Body of pancreas (tissue), 4 donors: ENCODE measurements around the gene CRYBB3. TPM values are rescaled to one million over a fixed set of nuclear protein-coding genes. Genes with fewer than 3 reads are reported as not detected.

ENCODE experiments used
- ATAC-seq: fragments of 150-250 bp; one replicate; pipeline ENCODE4 v1.9.1; 2016
- DNase-seq, 4 donors: peaks; one replicate each; pipeline ENCODE4 v3.0.0-alpha.2; 2019
- H3K27ac ChIP-seq, 4 donors: fragments of 200-600 bp; sonication (generic); 1 replicate in 3 of 4; 2 replicates in 1 of 4; pipeline versions ENCODE4 v1.5.1 to v1.6.1; 2016 to 2019; ENCODE audit warnings: mild to moderate bottlenecking in 1 of 4, mixed read lengths in 1 of 4, moderate library complexity in 1 of 4
- H3K27me3 ChIP-seq, 2 donors: fragments of 200-600 bp; sonication (generic); one replicate each; pipeline ENCODE4 v1.6.0; 2016; ENCODE audit warnings: mild to moderate bottlenecking in 1 of 2
- H3K36me3 ChIP-seq, 2 donors: fragments of 200-600 bp; sonication (generic); replicated peaks in 1 of 2; 2 replicates each; pipeline ENCODE4 v1.5.1; 2016; ENCODE audit warnings: low read depth in 2 of 2; ENCODE audit not compliant: insufficient read depth in 1 of 2
- H3K4me1 ChIP-seq: fragments of 200-600 bp; sonication (generic); one replicate; pipeline ENCODE4 v1.6.0; 2016
- H3K4me3 ChIP-seq, 2 donors: fragments of 200-600 bp; sonication (generic); 1 replicate in 1 of 2; 2 replicates in 1 of 2; pipeline ENCODE4 v1.5.1; 2016 to 2019
- H3K9me3 ChIP-seq, 3 donors: fragments of 200-600 bp; sonication (generic); 1 replicate in 2 of 3; 2 replicates in 1 of 3; pipeline ENCODE4 v1.5.1; 2016
- POLR2A ChIP-seq, 3 donors: fragments of 450-650 bp; IDR thresholded peaks; one replicate each; pipeline ENCODE4 v1.6.1; 2016; ENCODE audit warnings: antibody characterized with exemption in 3 of 3, mild to moderate bottlenecking in 2 of 3
- WGBS, 2 donors: methylation state at CpG; one replicate each; pipeline ENCODE4 v1.1.5; 2017; 5-methylcytosine and 5-hydroxymethylcytosine counted together
- intact Hi-C: fragments of 100-400 bp; cut with DNase I; formaldehyde crosslinking; loops from one replicate; pipeline ENCODE4 v1.15.1; 2023
- total RNA-seq, 2 donors: library from RNA; depleted of rRNA; stranded (reverse); fragments of >200 nt; gene quantifications; one replicate each; pipeline ENCODE4 v1.1.0, GENCODE V29; 2016
- TF ChIP-seq, protein P1 (sequence below), 7 experiments: fragments of 450-650 bp in 4 of 7; fragments of 200-600 bp in 3 of 7; sonication (generic) in 3 of 7; IDR thresholded peaks; one replicate each; pipeline ENCODE4 v1.5.1; 2016 to 2019; ENCODE audit warnings: antibody characterized with exemption in 7 of 7

Gene CRYBB3
- total RNA-seq, 2 donors from 2014 or later = not detected

- no peaks in the 10 kb centered on the region for H3K9me3 ChIP-seq
- no peaks in the 10 kb centered on the region for H3K4me1 ChIP-seq
- ATAC-seq = no peak
- no peak overlapping the region for H3K27ac ChIP-seq
- H3K4me3 ChIP-seq = no peak overlapping the region
- H3K27me3 ChIP-seq = no peaks in the 10 kb centered on the region
- DNase-seq = no peak
- WGBS, 2 donors = 79 to 81% methylated on average over 10 of the region's 10 CpGs
- peaks cover 0 to 16% of the 10 kb centered on the region in 2 donors for H3K36me3 ChIP-seq
- no peak for TF ChIP-seq POLR2A (IDR thresholded peaks at IDR 0.05)
- TF ChIP-seq, protein P1, sequence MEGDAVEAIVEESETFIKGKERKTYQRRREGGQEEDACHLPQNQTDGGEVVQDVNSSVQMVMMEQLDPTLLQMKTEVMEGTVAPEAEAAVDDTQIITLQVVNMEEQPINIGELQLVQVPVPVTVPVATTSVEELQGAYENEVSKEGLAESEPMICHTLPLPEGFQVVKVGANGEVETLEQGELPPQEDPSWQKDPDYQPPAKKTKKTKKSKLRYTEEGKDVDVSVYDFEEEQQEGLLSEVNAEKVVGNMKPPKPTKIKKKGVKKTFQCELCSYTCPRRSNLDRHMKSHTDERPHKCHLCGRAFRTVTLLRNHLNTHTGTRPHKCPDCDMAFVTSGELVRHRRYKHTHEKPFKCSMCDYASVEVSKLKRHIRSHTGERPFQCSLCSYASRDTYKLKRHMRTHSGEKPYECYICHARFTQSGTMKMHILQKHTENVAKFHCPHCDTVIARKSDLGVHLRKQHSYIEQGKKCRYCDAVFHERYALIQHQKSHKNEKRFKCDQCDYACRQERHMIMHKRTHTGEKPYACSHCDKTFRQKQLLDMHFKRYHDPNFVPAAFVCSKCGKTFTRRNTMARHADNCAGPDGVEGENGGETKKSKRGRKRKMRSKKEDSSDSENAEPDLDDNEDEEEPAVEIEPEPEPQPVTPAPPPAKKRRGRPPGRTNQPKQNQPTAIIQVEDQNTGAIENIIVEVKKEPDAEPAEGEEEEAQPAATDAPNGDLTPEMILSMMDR (IDR thresholded peaks at IDR 0.05) = no peak
- intact Hi-C loops = no loop called here
Measured at GRCh38 chr22:25182131-25183110, 17.2 kb upstream of the CRYBB3 start.

GRCh38 chr22:25183949-25184619, 15.6 kb upstream of the CRYBB3 start:
- ATAC-seq = no peak
- H3K4me1 ChIP-seq = no peaks in the 10 kb centered on the region
- no peaks in the 10 kb centered on the region for H3K9me3 ChIP-seq
- no peak overlapping the region for H3K4me3 ChIP-seq
- H3K27me3 ChIP-seq = no peaks in the 10 kb centered on the region
- TF ChIP-seq, protein P1 (IDR thresholded peaks at IDR 0.05) = no peak
- no peak for TF ChIP-seq POLR2A (IDR thresholded peaks at IDR 0.05)
- intact Hi-C loops = no loop called here
- H3K27ac ChIP-seq = no peak overlapping the region
- H3K36me3 ChIP-seq = peaks cover 0 to 17% of the 10 kb centered on the region in 2 donors
- DNase-seq = no peak
- WGBS, 2 donors = 78 to 79% methylated on average over 8 to 12 of the region's 12 CpGs

GRCh38 chr22:25186140-25186539, 13.5 kb upstream of the CRYBB3 start:
- Histone ChIP-seq H3K36me3 (peaks cover 0 to 21% of the 10 kb centered on the region in 2 donors), H3K4me1 (no peaks in the 10 kb centered on the region), H3K27me3 (no peaks in the 10 kb centered on the region), H3K4me3 (no peak overlapping the region), H3K27ac (no peak overlapping the region), H3K9me3 (no peaks in the 10 kb centered on the region)
- WGBS, 2 donors = 93 to 94% methylated on average over 3 of the region's 3 CpGs
- ATAC-seq (no peak), DNase-seq (no peak)
- TF ChIP-seq, protein P1 (IDR thresholded peaks at IDR 0.05) = no peak
- TF ChIP-seq POLR2A (IDR thresholded peaks at IDR 0.05) = no peak
- intact Hi-C loops = no loop called here

DNA sequence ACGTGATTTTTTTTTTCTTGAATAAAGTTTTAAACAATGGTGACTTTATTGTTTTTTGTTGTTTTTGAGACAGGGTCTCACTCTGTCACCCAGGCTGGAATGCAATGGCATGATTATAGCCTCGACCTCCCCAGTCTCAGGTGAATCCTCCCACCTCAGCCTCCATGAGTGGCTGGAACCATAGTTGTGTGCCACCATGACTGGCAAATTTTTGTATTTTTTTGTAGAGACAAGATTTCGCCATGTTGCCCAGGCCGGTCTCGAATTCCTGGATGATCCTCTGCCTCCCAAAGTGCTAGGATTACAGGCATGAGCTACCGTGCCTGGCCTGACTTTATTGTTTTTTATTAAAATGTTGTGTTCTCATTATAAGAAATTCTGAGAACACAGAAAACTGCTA, 12.2 kb upstream of the CRYBB3 start:
- WGBS, 2 donors = 83 to 86% methylated on average over 6 of the region's 6 CpGs
- no peaks in the 10 kb centered on the region for H3K9me3 ChIP-seq
- DNase-seq (no peak), ATAC-seq (no peak)
- TF ChIP-seq, protein P1 (IDR thresholded peaks at IDR 0.05) = no peak
- no peak for TF ChIP-seq POLR2A (IDR thresholded peaks at IDR 0.05)
- no peak overlapping the region for H3K27ac ChIP-seq
- intact Hi-C loops = no loop called here
- H3K4me1 ChIP-seq = no peaks in the 10 kb centered on the region
- peaks cover 0 to 22% of the 10 kb centered on the region in 2 donors for H3K36me3 ChIP-seq
- H3K27me3 ChIP-seq = no peaks in the 10 kb centered on the region
- H3K4me3 ChIP-seq = no peak overlapping the region
